ENCODE data around the gene TCF12. TPM values are rescaled to one million over a fixed set of nuclear protein-coding genes. Genes with fewer than 3 reads are reported as not detected.

Gene TCF12
- polyA plus RNA-seq, 3 donors: 151 to 186 (median 162) TPM

DNA sequence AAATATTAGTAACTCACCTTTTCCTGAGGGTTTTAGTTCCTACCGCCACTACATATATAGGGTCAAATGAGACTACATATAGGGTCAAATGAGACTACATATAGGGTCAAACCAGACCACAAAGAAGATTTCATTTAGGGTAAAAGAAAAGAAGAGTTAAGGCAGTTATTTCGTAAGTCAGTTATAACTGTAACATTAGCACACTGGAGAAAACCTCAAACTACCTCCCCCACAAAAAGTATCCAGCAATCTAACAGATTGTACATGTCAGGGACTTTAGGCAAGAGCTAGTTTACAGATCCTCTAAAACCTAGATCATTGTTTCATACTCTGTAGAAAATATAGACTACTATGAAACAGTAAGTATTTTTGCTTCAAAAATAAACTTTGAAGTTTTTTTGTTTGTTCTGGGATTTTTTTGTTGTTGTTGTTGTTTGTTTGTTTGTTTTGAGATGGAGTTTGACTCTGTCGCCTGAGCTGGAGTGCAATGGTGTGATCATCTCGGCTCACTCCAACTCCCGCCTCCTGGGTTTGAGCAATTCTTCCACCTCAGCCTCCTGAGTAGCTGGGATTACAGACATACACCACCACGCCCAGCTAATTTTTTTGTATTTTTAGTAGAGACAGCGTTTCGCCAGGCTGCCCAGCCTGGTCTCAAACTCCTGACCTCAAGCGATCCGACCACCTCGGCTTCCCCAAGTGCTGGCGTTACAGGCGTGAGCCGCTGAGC lies 365.5 kb downstream of the TCF12 start:
- DNase-seq (ENCODE audit: extremely low read depth in 1 of 11, low read depth in 9 of 11, low spot score in 4 of 11): no peak

DNA sequence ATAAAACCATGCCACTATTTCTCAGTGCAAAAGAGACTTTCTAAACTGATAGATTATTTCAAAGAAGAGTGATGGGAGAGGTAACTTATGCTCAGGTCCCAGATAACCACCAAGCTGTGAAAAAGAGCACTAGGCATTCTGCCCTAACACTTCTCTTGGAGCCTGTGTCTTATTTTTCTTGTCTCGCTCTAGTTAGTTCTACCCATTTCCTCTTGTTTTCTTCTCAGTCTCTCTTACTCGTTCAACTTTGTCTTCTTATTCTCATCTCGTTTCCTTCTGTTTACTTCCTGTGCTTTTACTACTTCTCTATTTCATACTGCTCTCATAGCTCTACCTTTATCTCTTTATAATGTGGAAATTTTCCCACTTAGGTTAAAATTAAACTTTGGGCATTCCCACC lies 366.1 kb downstream of the TCF12 start:
- no peak for DNase-seq (ENCODE audit: extremely low read depth in 1 of 11, low read depth in 9 of 11, low spot score in 4 of 11)

DNA sequence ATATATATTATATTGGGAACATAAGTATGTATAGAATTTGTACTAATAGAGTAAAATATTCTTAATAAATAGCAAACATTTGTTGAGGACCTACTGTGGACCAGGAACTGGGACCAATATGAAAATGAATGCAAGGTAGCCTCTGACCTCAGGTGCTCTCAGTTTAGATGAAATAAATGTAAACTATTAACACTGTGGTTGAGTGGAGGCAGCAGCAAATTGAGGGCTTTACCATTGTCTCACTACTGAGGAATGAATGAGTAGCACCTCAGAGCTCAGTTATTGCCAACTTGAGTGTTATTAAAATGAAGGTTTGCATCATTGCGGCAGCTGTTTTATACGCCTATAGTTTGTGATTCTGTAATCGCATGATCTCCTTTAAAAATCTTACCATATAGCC lies 366.9 kb downstream of the TCF12 start:
- no peak for DNase-seq (ENCODE audit: extremely low read depth in 1 of 11, low read depth in 9 of 11, low spot score in 4 of 11)

DNA sequence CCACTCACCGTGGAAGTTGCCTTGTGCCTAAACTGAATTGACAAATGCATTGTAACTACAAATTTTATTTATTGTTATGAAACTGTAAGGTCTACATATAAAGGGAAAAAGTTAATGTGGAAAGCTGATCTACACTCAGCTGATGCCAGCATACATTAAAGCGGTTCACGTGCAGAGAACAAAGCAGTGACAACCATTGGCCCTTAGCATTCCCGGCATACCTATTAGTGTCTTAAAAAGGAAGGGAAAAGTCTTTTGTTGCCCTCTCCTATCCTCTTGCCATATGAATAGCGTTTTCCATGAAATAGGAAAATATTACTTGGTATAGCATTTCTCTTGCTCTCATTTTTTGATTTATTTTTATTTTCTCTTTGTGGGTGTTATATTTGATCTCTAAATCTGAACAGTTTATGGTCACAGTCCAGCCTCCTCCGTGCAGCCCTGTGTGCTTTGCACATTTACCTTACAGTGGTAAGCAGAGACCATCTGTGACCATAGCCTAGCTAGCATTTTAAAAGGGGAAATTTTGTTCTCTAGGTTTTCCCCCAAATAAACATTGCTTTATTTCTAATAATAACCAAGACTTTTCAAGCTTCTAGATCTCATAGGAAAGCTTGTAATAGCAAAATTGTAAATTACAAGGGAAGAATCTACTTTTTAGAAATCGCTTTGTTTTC lies 368.1 kb downstream of the TCF12 start:
- DNase-seq (ENCODE audit: extremely low read depth in 1 of 11, low read depth in 9 of 11, low spot score in 4 of 11): no peak

DNA sequence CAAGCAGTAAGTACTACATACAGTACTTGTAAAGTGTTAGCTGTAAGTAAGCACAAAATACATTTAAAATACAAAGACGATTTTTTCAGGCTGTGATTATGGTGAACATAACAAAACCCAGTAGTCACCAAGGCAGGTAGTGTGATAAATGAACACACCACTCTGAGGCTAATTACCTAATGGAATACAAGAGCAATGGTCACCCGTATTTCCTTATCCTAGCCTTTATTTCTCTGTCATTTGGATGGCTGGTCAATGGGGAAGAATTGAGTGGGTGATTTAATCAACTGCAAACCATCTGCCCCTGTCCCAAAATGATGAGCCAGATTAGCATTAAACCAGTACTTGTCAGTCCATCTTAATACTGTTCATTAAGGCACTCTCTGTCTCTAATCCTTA lies 368.7 kb downstream of the TCF12 start:
- DNase-seq (ENCODE audit: extremely low read depth in 1 of 11, low read depth in 9 of 11, low spot score in 4 of 11): no peak

DNA sequence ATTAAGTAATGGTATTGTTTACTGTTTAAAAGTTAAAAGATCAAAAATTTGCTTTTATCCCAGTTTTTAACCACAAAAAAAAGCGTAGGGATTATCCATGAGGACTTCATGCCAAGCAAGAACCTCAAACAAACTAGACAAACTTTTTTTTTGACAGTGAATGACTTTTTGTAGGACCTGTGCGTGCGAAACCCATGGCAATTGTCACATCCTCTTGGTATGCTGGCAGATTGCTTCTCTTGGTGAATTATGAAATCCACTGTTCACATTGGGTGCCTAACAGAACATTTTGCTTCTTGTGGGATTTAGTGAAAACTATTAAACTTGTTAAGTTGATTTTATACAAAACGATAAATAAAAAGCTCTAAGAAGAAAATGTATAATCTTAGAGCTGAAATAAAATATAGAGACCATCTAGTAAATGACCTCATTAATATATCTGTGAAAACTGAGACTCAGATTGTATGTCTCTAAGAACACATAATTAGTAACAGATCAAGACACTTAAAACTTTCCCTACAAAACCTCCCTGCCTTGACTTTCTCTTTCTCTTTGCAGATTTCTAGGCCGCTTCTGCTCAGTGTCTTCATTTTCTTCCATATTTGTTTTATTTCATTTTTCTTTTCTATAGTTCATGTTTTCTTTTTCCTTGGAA lies 370.6 kb downstream of the TCF12 start:
- DNase-seq (ENCODE audit: extremely low read depth in 1 of 11, low read depth in 9 of 11, low spot score in 4 of 11): no peak

DNA sequence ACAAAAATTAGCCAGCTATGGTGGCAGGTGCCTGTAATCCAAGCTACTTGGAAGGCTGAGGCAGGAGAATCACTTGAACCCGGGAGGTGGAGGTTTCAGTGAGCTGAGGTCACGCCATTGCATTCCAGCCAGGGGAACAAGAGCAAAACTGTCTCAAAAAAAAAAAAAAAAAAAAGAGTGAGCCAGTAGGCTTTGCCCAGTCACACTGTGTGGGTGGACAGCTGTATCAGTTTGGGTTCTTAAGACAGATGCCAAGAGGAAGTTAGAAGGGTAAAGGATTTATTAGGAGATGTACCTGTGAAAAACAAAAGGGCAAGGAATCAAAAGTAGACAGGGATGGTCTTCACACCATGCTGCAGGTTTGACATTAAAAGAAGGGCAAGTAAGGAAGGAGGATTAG lies 371.7 kb downstream of the TCF12 start:
- no peak for DNase-seq (ENCODE audit: extremely low read depth in 1 of 11, low read depth in 9 of 11, low spot score in 4 of 11)

DNA sequence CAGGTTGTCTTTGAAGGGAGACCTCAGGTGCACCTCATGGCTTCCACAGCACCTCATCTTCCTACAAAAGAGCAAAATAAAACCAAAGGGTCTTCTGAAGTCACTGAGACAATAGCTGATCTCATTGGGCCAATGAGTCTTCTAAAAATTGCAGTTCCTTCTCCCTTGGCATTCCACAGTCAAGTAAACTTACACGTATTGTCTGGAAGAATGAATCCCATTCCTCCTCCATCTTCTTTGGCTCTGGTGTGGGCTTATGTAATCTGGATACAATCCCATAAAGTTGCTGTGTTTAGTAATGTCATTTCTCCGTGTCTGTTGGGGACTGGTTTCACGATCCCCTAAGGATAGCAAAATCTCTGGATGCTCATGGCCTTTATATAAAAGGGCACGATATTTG lies 372.4 kb downstream of the TCF12 start:
- DNase-seq (ENCODE audit: extremely low read depth in 1 of 11, low read depth in 9 of 11, low spot score in 4 of 11): no peak

DNA sequence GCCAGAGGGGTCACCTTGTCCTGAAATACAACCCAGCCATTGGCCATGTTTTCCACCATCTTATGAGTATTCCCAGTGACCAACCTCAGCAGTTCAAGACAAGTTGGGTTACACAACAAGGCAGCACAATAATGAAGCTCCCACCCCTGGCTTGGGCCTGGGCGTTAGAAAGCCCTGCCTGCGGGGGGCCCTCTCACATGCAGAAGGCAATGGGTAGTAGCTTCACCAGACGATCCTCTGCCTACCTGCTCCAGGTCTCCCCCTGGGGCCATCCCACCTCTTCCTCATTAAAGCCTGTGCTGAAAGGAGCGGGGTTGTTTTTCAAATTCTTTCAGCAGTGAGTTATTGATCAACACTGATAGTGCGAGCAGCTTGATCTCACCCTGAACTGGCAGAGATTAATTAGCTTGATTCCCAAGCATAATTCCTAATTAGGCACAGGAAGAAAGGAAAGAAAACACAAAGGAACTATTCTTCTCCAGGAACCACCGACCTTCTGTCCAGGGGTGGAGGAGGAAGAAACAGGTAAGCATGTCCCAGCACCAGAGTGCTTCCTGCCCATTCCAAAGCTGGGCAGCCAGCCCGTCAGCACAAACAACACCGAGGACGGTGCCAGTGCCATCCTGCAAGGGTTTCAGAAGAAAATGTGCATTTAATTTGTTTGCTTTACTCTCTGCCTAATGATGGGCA lies 378.2 kb downstream of the TCF12 start:
- no peak for DNase-seq (ENCODE audit: extremely low read depth in 1 of 11, low read depth in 9 of 11, low spot score in 4 of 11)

DNA sequence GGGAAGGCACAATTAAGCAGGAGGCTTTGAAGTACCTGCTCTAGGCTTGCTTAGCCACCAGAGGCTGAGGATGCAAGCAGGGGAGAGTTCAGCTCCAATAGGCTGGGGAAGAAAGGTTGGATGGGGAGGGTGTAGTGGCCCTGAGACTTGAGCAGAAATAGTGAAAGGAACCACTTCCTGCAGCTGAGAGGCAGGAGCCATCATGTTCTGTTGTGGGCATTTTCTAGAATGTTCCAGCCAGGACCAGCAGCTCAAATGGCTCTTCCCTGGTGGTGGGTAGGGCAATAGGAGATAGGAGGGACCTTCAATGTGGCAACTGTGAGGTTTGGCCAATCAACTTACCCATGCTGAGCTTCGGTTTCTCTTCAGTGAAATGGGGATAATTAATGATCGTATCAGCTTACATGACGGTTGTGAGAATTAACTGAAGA lies 378.7 kb downstream of the TCF12 start:
- DNase-seq (ENCODE audit: extremely low read depth in 1 of 11, low read depth in 9 of 11, low spot score in 4 of 11): no peak

DNA sequence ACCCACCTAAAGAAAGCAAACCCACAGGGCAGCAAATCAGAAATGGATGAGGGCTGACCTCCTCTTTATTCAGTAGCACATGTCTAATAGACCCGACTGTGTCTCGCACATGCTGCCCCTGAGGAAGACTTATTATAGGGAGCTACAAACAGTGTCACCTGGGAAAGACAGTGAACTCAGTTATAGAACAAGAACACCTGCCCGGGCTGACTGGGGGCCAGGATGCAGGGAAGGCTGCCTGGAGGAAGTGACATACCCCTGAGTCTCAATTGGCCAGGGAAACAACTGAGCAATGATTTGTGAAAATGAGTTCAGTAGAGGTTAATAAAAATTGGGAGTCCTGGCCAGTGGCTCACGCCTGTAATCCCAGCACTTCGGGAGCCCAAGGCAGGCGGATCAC lies 379.2 kb downstream of the TCF12 start:
- no peak for DNase-seq (ENCODE audit: extremely low read depth in 1 of 11, low read depth in 9 of 11, low spot score in 4 of 11)

DNA sequence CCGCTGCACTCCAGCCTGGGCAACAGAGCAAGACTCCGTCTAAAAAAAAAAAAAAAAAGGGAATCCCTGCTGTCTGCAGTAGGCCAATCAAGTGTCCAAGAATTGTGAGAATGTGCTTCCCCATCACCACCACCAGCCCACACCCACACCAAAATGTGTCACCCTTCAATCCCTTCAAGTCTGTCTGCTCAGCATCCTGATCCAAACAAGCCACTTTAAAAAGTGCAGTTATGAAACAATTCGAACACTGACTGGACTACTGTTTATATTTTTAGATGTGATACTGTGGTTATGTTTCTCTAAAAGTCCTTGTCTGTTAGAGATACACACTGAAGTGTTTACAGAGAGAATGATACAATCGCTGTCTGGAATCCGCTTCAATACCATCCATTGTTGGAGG lies 379.8 kb downstream of the TCF12 start:
- DNase-seq (ENCODE audit: extremely low read depth in 1 of 11, low read depth in 9 of 11, low spot score in 4 of 11): no peak

DNA sequence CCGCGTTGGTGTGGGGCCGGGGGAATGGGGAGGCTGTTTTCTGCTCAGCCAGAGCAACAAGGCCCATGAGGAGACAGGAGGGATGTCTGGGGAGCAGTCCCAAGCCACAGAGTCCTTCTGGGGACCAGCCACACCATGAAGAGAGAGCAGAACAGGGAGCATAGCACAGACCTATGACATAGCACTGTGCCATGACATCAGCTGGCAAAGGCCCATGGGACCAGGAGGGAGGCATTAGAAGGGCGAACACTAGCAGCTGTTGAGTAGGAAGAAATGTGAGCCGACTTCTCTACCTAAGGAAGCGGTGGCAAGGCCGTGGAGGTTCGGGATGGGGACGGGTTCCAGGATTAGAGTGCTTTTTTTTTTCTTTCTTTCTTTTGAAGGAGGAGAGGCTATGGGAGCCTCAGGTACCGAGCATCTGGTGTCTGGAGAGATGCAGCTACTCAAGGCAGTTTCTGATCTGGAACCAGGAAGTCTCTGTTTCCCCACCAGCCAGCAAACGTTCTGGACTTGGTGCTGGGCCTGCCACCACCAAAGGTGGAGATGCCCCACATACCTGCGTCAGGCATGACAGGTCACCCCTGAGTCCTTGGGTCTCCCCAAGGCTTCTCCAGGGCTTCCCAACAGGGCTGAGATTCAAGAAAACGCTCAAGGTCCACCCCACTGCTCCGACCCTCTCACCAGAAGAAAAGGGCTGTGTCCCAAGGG lies 380.6 kb downstream of the TCF12 start:
- DNase-seq (ENCODE audit: extremely low read depth in 1 of 11, low read depth in 9 of 11, low spot score in 4 of 11): no peak

DNA sequence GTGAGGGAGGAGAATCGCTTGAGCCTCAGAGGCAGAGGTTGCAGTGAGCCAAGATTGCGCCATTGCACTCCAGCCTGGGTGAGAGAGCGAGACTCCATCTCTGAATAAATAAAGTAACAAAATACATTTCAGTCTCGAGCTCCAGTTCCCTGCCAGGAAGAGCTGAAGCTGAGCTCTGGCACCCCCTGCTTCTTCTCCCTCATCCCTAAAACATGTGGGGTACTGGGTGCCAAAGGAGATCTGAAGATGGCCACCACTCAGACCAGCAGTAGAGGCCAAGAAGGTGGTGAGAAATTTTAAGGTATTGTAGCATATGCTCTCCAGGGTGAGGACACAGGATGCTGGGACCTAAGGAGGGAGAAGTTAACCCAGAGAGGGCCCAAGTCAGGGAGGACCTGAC lies 382.9 kb downstream of the TCF12 start:
- DNase-seq (ENCODE audit: extremely low read depth in 1 of 11, low read depth in 9 of 11, low spot score in 4 of 11): no peak

DNA sequence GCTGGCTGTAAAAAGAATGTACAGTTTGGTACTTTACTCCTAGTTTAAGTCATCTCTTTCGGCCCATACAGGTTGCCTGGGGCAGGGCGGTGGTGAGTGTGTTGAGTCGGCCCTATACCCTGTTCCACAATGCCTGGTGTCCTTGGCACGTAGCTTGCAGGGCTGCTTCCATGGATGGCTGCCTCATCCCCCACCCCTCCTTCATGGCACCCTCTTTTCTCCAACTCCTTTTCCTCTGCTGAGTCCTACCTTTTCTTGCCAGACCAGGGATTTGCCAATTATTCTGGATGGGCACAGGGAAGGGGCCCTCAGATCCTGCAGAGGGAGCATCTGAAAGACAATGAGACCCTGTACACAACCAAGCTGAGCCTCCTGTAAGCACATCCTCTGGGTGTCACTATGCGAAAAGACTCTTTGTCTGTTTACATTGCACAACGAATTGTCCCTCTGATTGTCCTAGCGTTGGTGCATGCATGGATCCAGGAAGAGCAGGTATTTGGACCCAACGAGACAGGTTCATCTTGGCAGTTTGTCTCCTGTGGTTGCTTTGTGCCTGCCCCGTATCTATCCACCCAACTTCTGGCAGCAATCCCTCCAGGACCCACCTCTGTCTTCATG lies 384.3 kb downstream of the TCF12 start:
- DNase-seq (ENCODE audit: extremely low read depth in 1 of 11, low read depth in 9 of 11, low spot score in 4 of 11): no peak

DNA sequence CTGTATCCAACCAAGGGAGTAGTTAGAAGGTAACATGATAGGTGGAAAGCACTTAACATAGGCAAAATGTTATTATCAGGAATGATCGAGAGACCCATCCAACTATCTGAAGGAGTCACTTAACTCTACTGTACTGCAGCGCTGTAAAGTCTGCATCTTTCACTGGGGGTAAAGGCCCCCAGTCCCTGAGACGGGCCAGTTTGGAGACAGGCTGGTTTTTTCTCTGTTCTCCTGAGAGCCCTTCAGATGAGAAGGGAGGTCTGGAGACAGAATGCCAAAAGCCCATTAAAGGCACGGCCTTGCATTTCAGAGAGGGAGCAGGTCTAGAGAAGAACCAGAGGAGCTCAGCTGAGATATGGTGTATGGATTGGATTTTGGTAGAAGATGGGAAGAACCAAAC lies 386.6 kb downstream of the TCF12 start:
- no peak for DNase-seq (ENCODE audit: extremely low read depth in 1 of 11, low read depth in 9 of 11, low spot score in 4 of 11)

DNA sequence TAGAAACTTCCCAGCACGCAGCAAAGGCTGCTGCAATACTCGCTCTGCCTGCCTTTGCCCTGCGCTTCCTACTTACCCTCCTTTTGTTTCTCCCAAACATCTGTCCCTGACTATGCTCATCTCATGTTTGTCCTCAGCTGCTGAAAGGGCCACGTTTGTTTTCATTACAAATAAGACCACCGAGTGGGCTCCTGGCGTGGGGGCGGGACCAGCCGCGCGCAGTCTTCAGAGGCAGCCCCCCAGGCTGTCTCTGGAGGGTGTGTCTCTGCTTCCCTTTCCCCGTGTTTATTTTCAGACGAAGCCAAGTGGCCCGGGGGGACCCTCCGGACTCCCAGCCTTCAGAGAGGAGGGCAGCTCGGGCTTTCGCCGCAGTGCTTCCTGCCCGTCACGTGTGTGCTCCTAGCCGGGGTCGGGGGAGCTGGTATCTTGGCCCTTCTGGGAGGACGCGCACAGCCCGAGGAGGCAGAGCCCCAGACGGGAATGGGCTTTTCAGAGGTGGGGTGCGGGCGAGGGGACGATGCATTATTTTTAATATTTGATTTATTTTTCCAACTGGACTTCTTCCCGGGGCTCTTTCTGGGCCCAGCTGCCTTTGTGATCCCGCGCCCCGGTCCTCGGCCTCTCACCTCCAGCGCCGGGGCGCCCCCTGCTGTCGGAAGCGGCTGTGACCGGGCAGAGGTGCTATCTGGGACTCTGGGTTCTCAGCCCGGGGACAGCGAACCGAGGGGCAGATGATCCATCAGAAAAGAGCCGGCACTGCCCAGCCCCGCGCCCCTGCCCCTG lies 387.9 kb downstream of the TCF12 start:
- DNase-seq (ENCODE audit: extremely low read depth in 1 of 11, low read depth in 9 of 11, low spot score in 4 of 11): peak in 7 of 11 donors; percentile 60 to 76 (median 64)

DNA sequence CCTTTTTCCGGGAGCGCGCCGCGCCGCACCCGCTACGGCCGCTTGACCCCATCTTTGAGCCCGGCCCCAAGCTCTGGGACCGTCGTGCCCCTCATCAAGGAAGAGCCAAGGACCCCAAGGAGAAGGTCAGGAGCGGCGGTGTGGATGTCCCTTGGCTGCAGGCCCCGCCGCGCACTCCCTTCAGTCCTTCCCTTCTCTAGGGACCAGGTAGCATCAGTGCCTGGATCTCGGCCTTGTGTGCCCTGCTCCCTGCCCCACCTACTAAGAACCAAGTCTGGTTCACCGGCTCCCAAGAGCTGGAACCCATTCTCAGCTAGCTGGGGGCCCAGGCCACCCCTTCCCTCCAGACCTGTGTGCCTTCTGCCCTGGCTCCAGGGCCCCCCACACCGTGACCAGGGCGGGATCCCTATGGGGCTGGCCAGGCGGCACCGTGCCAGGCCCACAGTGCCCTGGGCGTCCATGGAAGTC lies 388.5 kb downstream of the TCF12 start:
- DNase-seq (ENCODE audit: extremely low read depth in 1 of 11, low read depth in 9 of 11, low spot score in 4 of 11): no peak

Measured in renal cortex interstitium (tissue), 11 donors.